ENCODE measurements around the gene KCNJ15.

Gene KCNJ15

DNA sequence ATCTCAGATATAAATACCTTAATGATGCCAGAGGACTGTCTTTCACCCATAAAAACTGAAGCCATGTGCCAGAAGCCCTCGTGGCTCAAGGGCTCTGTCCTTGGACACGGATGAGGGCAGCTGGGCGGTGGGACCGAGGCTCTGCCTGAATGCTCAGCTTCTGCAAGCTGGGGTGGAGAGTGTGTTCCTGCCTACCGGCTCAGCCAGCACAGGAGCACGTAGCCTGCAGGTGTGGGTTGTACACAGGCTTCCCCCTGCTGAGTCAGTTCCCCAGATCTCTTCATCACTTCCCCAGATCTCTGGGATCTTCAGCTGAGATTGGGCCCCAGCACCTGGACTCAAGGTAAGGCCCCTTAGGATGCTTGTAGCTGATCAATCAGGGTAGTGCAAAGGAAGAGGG is 15.4 kb downstream of the KCNJ15 start:
- H3K4me3 ChIP-seq (replicated peaks; ENCODE audit: low read depth, low read length): no peak overlapping the region
- DNase-seq (ENCODE audit: low read depth): no peak
- TF ChIP-seq, protein P1, sequence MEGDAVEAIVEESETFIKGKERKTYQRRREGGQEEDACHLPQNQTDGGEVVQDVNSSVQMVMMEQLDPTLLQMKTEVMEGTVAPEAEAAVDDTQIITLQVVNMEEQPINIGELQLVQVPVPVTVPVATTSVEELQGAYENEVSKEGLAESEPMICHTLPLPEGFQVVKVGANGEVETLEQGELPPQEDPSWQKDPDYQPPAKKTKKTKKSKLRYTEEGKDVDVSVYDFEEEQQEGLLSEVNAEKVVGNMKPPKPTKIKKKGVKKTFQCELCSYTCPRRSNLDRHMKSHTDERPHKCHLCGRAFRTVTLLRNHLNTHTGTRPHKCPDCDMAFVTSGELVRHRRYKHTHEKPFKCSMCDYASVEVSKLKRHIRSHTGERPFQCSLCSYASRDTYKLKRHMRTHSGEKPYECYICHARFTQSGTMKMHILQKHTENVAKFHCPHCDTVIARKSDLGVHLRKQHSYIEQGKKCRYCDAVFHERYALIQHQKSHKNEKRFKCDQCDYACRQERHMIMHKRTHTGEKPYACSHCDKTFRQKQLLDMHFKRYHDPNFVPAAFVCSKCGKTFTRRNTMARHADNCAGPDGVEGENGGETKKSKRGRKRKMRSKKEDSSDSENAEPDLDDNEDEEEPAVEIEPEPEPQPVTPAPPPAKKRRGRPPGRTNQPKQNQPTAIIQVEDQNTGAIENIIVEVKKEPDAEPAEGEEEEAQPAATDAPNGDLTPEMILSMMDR (IDR thresholded peaks at IDR 0.05; ENCODE audit: low read length, missing control alignments): no peak

DNA sequence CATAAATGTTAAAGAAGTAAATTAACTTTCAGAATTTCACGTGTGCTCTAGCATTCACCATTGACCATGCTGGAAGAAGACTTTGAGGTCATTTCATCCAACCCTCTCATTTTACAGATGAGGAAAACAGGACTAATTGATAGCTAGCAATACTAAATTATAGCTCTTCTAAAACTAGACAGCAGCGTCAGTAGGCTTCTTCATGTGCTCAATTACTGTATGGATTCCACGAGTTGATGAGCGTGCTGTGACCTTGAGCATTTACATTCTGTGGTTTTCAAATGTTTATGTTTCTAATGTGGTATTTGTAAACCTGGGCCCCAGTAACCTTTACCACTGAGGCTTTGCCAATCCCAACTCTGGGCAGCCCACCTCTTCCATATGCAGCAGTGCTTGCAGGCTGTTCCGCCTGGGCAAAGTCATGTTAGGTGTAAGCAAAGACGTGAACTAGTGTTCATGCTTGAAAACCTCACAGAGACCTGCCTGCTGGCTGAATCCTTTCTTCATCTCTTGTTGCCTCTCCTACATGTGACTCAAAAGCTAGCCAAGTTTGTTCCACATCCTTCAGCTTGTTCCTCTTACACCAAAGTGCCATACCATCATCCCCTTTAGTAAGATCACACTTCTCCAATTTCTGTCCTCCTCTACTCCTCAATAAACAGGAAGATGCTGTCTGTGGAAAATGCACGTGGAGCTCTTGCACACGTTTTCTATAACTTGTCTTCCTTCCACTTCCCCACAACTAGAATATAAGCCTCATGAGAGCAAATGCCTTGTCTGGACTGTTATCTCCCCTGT is 17.2 kb downstream of the KCNJ15 start:
- TF ChIP-seq, protein P1 (IDR thresholded peaks at IDR 0.05; ENCODE audit: low read length, missing control alignments): no peak

DNA sequence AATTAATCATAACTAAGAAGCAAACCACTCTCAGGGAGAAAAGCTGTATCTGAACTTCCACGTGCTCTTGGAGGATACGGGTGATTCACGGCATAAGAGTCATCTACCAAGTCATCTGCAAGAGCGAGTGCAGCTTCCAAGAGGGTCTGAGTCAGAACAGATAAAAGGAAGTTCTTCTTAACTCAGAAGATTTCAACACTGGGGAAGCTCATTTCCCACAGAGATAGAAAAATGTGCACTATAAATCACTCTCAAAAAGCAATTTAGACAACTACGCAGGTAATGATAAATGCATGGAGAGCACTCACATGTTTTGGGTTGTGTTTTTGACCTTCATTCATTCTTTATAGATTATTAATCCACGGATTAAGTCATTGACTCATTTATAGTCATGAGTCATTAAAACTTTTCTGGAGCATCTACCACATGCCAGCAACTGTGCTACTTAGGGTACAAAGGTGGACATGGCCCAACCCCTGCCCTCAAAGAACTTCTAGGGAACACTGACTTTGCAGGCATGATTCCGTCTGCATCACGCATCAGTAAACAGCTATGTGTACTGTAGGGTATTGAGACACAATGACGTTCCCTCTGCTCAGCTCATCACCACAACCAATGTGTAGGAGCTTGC is 20.8 kb downstream of the KCNJ15 start:
- H3K4me3 ChIP-seq (replicated peaks; ENCODE audit: low read depth, low read length): no peak overlapping the region
- TF ChIP-seq, protein P1 (IDR thresholded peaks at IDR 0.05; ENCODE audit: low read length, missing control alignments): no peak
- peak; percentile 97 for DNase-seq (ENCODE audit: low read depth)

More for the DNA sequence above, 17.2 kb downstream of the KCNJ15 start:
- H3K4me3 ChIP-seq (replicated peaks; ENCODE audit: low read depth, low read length): no peak overlapping the region
- no peak for DNase-seq (ENCODE audit: low read depth)

DNA sequence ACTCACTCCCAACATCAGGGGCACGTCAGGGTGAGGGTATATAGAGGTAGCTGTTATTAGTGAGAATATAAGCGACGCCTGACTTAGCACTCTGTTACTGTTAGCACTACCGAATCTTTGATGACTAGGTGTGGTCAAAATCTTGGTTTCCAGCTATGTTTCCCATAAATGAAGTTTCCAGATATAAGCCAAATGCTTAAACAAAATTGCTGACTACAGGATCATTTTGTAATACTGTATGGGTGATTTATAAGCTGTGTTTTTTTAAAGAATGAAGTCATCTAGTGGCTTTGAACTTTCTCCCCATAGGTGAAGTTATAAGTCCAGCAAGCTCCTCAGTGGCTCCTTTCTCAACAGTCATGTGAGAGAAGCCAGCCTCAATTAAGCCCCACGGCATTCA is 23.7 kb downstream of the KCNJ15 start:
- TF ChIP-seq, protein P1 (IDR thresholded peaks at IDR 0.05; ENCODE audit: low read length, missing control alignments): no peak
- H3K4me3 ChIP-seq (replicated peaks; ENCODE audit: low read depth, low read length): no peak overlapping the region
- no peak for DNase-seq (ENCODE audit: low read depth)

DNA sequence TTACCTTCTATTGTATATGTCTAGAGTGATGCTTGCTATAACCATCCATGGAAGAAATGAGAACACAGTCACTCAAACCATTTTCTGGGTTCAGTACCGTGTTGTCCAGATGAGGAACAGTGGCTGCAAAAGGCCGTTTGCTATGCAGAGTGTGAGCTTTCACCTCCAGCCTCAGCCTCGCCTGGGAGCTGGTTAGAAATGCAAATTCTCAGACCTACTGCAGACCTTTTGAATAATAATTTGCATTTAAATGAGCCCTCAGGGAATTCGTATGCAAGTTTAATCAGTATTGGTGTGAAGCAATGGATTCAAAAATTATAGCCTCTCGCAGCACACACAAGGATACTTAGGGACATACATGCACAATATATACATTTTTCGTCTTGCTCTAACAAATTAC is 24.1 kb downstream of the KCNJ15 start:
- no peak overlapping the region for H3K4me3 ChIP-seq (replicated peaks; ENCODE audit: low read depth, low read length)
- DNase-seq (ENCODE audit: low read depth): no peak
- TF ChIP-seq, protein P1 (IDR thresholded peaks at IDR 0.05; ENCODE audit: low read length, missing control alignments): no peak

DNA sequence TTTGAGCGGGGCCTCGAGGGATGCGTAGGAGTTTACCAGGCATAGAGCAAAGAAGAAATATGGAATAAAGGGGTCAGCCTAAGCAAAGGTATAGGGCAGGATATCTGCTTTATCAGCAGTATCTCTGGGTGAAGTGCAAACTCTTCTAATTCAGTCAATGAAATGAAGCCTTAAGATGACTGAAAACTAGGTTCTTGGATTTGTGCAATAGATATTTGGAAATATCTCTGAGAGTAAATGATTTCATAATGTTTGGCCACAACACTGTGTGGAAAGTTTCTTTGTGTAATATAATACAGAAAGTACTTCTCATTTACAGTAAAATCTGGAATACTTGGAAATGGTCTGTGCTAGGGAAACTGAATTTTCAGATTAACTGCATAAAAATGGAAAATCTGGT is 26.1 kb downstream of the KCNJ15 start:
- TF ChIP-seq, protein P1 (IDR thresholded peaks at IDR 0.05; ENCODE audit: low read length, missing control alignments): no peak

More for the DNA sequence above, 26.1 kb downstream of the KCNJ15 start:
- no peak overlapping the region for H3K4me3 ChIP-seq (replicated peaks; ENCODE audit: low read depth, low read length)
- DNase-seq (ENCODE audit: low read depth): peak; percentile 81

Measured in fibroblast of pulmonary artery (primary cell).